Activated T-helper 1 cell treated with anti-CD3 and anti-CD28 coated beads, Interleukin-2, amount 50 U/mL, for 16 hours (primary cell): ENCODE results near the gene STARD8.

ENCODE experiments used
- DNase-seq, 2 donors: peaks; one replicate each; pipeline ENCODE4 v3.0.0-alpha.2; 2020; ENCODE audit warnings: low read depth in 1 of 2, low spot score in 1 of 2

Gene STARD8

GRCh38 chrX:68749426-68749825 is 102.0 kb downstream of the STARD8 start:
- DNase-seq = no peak

- DNase-seq = no peak
These were observed 102.8 kb downstream of the STARD8 start for GRCh38 chrX:68750316-68750715.

GRCh38 chrX:68751372-68751771 is 103.9 kb downstream of the STARD8 start:
- no peak for DNase-seq

- DNase-seq = no peak
These were observed 105.8 kb downstream of the STARD8 start for GRCh38 chrX:68753218-68753617.

- DNase-seq = no peak
These were observed 106.9 kb downstream of the STARD8 start for GRCh38 chrX:68754406-68754805.

GRCh38 chrX:68755616-68756125 is 108.2 kb downstream of the STARD8 start:
- no peak for DNase-seq

- no peak for DNase-seq
These were observed 109.9 kb downstream of the STARD8 start for GRCh38 chrX:68757331-68757730.

GRCh38 chrX:68757731-68758130 is 110.3 kb downstream of the STARD8 start:
- no peak for DNase-seq

GRCh38 chrX:68758671-68759070 is 111.2 kb downstream of the STARD8 start:
- no peak for DNase-seq

- DNase-seq = no peak
These were observed 113.6 kb downstream of the STARD8 start for GRCh38 chrX:68761086-68761485.

- DNase-seq = no peak
These were observed 115.3 kb downstream of the STARD8 start for GRCh38 chrX:68762766-68763165.

GRCh38 chrX:68763481-68763880 is 116.0 kb downstream of the STARD8 start:
- DNase-seq = no peak
